HepG2 (cell line): ENCODE results near the gene RFTN1. TPM values are rescaled to one million over a fixed set of nuclear protein-coding genes. Genes with fewer than 3 reads are reported as not detected.

Experiments
- ATAC-seq: fragments of 200-7000 bp; cut with Tn5 transposase; 3 replicates; pipeline ENCODE4 v1.9.1; 2020; ENCODE audit warnings: mild to moderate bottlenecking, moderate library complexity
- BruUV-seq: library from RNA; stranded (reverse); fragments of 400-500 nt; replicated peaks from 2 replicates; lab custom pipeline; 2021; lab: Mats Ljungman, UMichigan
- CTCF ChIA-PET: fragments of 300-600 bp; formaldehyde crosslinking; extraction: SDS; loops from one replicate; lab custom pipeline; 2021; ENCODE audit warnings: low total read pairs, inconsistent platforms, low intra/inter-chr PET ratio; lab: Yijun Ruan, JAX
- POLR2A ChIA-PET: fragments of 350-600 bp; sonication (Branson Sonifier 250); formaldehyde crosslinking; loops from one replicate; lab custom pipeline; 2020; ENCODE audit warnings: antibody characterized with exemption, inconsistent platforms; lab: Yijun Ruan, JAX
- DNase-seq: peaks from one replicate; pipeline ENCODE4 v3.0.0-alpha.2; 2015; ENCODE audit warnings: low spot score
- FAIRE-seq: peaks from 3 replicates; lab custom pipeline; 2011; peaks lifted over from hg19 to GRCh38; lab: Jason Lieb, UNC
- H2AFZ ChIP-seq: one replicate; pipeline ENCODE4 v1.6.1; 2011; ENCODE audit warnings: low read length, inconsistent platforms
- H3K27ac ChIP-seq: fragments of 300-600 bp; 3 replicates; pipeline ENCODE4 v1.8.0; 2011; ENCODE audit warnings: mixed run types, mild to moderate bottlenecking, mixed read lengths, low read length, inconsistent platforms; ENCODE audit not compliant: insufficient read depth; ENCODE audit errors: extremely low read length
- H3K27me3 ChIP-seq, 2 experiments: fragments of 200-600 bp in 1 of 2; 2 replicates in 1 of 2; 3 replicates in 1 of 2; pipeline versions ENCODE4 v1.6.0 to v1.8.0; 2011; ENCODE audit warnings: low read length in 2 of 2, mild to moderate bottlenecking in 2 of 2, moderate library complexity in 2 of 2, inconsistent platforms in 1 of 2; ENCODE audit not compliant: insufficient read depth in 2 of 2, control insufficient read depth in 1 of 2
- H3K36me3 ChIP-seq, 2 experiments: fragments of 200-600 bp in 1 of 2; replicated peaks in 1 of 2; 2 replicates in 1 of 2; 3 replicates in 1 of 2; pipeline versions ENCODE4 v1.5.1 to v1.8.0; 2011; ENCODE audit warnings: low read length in 2 of 2, inconsistent platforms in 1 of 2; ENCODE audit not compliant: insufficient read depth in 2 of 2, control insufficient read depth in 1 of 2
- H3K4me1 ChIP-seq: 2 replicates; pipeline ENCODE4 v1.5.1; 2012; ENCODE audit warnings: low read length, inconsistent platforms; ENCODE audit not compliant: insufficient read depth
- H3K4me2 ChIP-seq: 2 replicates; pipeline ENCODE4 v1.6.0; 2011; ENCODE audit warnings: low read depth, low read length, inconsistent platforms
- H3K4me3 ChIP-seq, 3 experiments: fragments of 200-600 bp in 1 of 3; sonication (generic), shearing (Covaris generic) in 1 of 3; replicated peaks in 1 of 3; 2 replicates each; pipeline ENCODE4 v1.5.1; 2011 to 2016; ENCODE audit warnings: low read length in 3 of 3, inconsistent platforms in 2 of 3, low read depth in 2 of 3, mild to moderate bottlenecking in 2 of 3, control low read depth in 1 of 3, mixed read lengths in 1 of 3; ENCODE audit not compliant: insufficient read depth in 1 of 3
- H3K79me2 ChIP-seq: one replicate; pipeline ENCODE4 v1.6.1; 2011; ENCODE audit warnings: low read length, inconsistent platforms; ENCODE audit not compliant: insufficient read depth
- H3K9ac ChIP-seq: 2 replicates; pipeline ENCODE4 v1.6.0; 2011; ENCODE audit warnings: mild to moderate bottlenecking, low read depth, low read length, inconsistent platforms; ENCODE audit not compliant: insufficient read depth
- H3K9me3 ChIP-seq: 2 replicates; pipeline ENCODE4 v1.5.1; 2012; ENCODE audit warnings: mild to moderate bottlenecking, low read length
- H4K20me1 ChIP-seq: 2 replicates; pipeline ENCODE4 v1.6.0; 2011; ENCODE audit warnings: inconsistent platforms, mild to moderate bottlenecking, low read length, moderate library complexity; ENCODE audit not compliant: insufficient read depth
- ATF4 ChIP-seq, 2 experiments: fragments of 450-650 bp in 1 of 2; sonication (generic) in 1 of 2; formaldehyde crosslinking; IDR thresholded peaks; 2 replicates each; pipeline versions ENCODE4 v1.5.0 to v1.8.0; 2020 to 2022; ENCODE audit warnings: mild to moderate bottlenecking in 1 of 2, missing genetic modification reagents in 1 of 2
- CEBPG ChIP-seq: IDR thresholded peaks from 2 replicates; pipeline ENCODE4 v1.6.1; 2016
- CHCHD3 ChIP-seq: sonication (generic); formaldehyde crosslinking; IDR thresholded peaks from 2 replicates; pipeline ENCODE4 v1.8.0; 2022; ENCODE audit warnings: mild to moderate bottlenecking, missing genetic modification reagents, moderate library complexity
- CTCF ChIP-seq: sonication (generic); formaldehyde crosslinking; IDR thresholded peaks from 2 replicates; pipeline ENCODE4 v1.5.0; 2020; ENCODE audit warnings: mild to moderate bottlenecking, missing genetic modification reagents, moderate library complexity
- EEA1 ChIP-seq: sonication (generic); formaldehyde crosslinking; IDR thresholded peaks from 2 replicates; pipeline ENCODE4 v1.5.1; 2020; ENCODE audit warnings: mild to moderate bottlenecking, missing genetic modification reagents, borderline replicate concordance
- FOXA1 ChIP-seq, 2 experiments: fragments of 450-650 bp in 1 of 2; sonication (generic) in 1 of 2; formaldehyde crosslinking in 1 of 2; IDR thresholded peaks; 2 replicates each; pipeline versions ENCODE4 v1.4.0 to v1.6.1; 2016 to 2020; ENCODE audit warnings: missing genetic modification reagents in 1 of 2
- IRX3 ChIP-seq: sonication (generic); formaldehyde crosslinking; IDR thresholded peaks from 2 replicates; pipeline ENCODE4 v1.8.1; 2023; ENCODE audit warnings: mild to moderate bottlenecking, low read depth, missing genetic modification reagents, borderline replicate concordance
- MED1 ChIP-seq: sonication (generic); formaldehyde crosslinking; IDR thresholded peaks from 2 replicates; pipeline ENCODE4 v1.4.0; 2020; ENCODE audit warnings: missing genetic modification reagents
- MIER3 ChIP-seq: IDR thresholded peaks from 2 replicates; pipeline ENCODE4 v1.6.1; 2016; ENCODE audit warnings: missing compliant biosample characterization, borderline replicate concordance
- NAIF1 ChIP-seq: sonication (generic); formaldehyde crosslinking; IDR thresholded peaks from 2 replicates; pipeline ENCODE4 v1.5.0; 2020; ENCODE audit warnings: mild to moderate bottlenecking, missing genetic modification reagents, borderline replicate concordance
- PBX3 ChIP-seq: sonication (generic); formaldehyde crosslinking; IDR thresholded peaks from 2 replicates; pipeline ENCODE4 v1.8.1; 2023; ENCODE audit warnings: missing genetic modification reagents, inconsistent platforms, borderline replicate concordance
- REPIN1 ChIP-seq: sonication (generic); formaldehyde crosslinking; IDR thresholded peaks from 2 replicates; pipeline ENCODE4 v1.8.0; 2022; ENCODE audit warnings: missing genetic modification reagents, low read depth, mild to moderate bottlenecking, borderline replicate concordance
- RFXANK ChIP-seq: IDR thresholded peaks from 2 replicates; pipeline ENCODE4 v1.6.1; 2016
- STAG1 ChIP-seq: sonication (generic); formaldehyde crosslinking; IDR thresholded peaks from 2 replicates; pipeline ENCODE4 v1.4.0; 2020; ENCODE audit warnings: missing genetic modification reagents
- U2AF2 ChIP-seq: fragments of 200-400 bp; formaldehyde crosslinking; IDR thresholded peaks from 2 replicates; pipeline ENCODE4 v1.6.1; 2017; ENCODE audit warnings: low read depth, mild to moderate bottlenecking, low read length
- ZFP1 ChIP-seq: IDR thresholded peaks from 2 replicates; pipeline ENCODE4 v1.6.1; 2016
- ZNF282 ChIP-seq: fragments of 450-650 bp; IDR thresholded peaks from 2 replicates; pipeline ENCODE4 v1.6.1; 2018; ENCODE audit not compliant: partially characterized antibody
- ZNF331 ChIP-seq: sonication (generic); formaldehyde crosslinking; IDR thresholded peaks from 2 replicates; pipeline ENCODE4 v1.4.0; 2020; ENCODE audit warnings: missing genetic modification reagents
- ZNF770 ChIP-seq: sonication (generic); formaldehyde crosslinking; IDR thresholded peaks from 2 replicates; pipeline ENCODE4 v1.5.0; 2020; ENCODE audit warnings: mild to moderate bottlenecking, missing genetic modification reagents
- WGBS: methylation state at CpG from one replicate; pipeline ENCODE4 v1.1.6; 2017; ENCODE audit warnings: low lambda C conversion rate; 5-methylcytosine and 5-hydroxymethylcytosine counted together
- in situ Hi-C: cut with HindIII; loops from 2 replicates; pipeline ENCODE4 v1.10.0; 2017; ENCODE audit warnings: low pct_unique_long_range_greater_than_20kb; ENCODE audit not compliant: extremely low pct_ligation_motif_present
- intact Hi-C: fragments of 100-400 bp; cut with micrococcal nuclease; formaldehyde crosslinking; loops from one replicate; pipeline ENCODE4 v1.10.0; 2022; ENCODE audit not compliant: unreplicated experiment
- polyA plus RNA-seq, 8 experiments: library from polyadenylated mRNA; depleted of rRNA in 3 of 8; stranded (reverse) in 7 of 8; unstranded in 1 of 8; fragments of >200 nt; fragmentation: Illumina TruSeq in 4 of 8; extraction: Trizol in 4 of 8; gene quantifications; 2 replicates each; pipeline versions ENCODE4 v1.2.1 to v1.2.3, GENCODE V29; 2011 to 2016; ENCODE audit warnings: low read depth in 4 of 8, missing spikeins in 1 of 8, mixed read lengths in 1 of 8; ENCODE audit not compliant: insufficient read depth in 1 of 8
- total RNA-seq, 5 experiments: library from RNA; depleted of rRNA; stranded (reverse); fragments of >200 nt; fragmentation: Illumina TruSeq; extraction: Trizol; gene quantifications; 2 replicates each; pipeline ENCODE4 v1.2.3, GENCODE V29; 2016; ENCODE audit warnings: low read depth in 1 of 5

The RFTN1 gene
- total and polyA plus RNA-seq, 2 of the 13 experiments (the other 11 are each of a cell fraction or from before 2014, with no cell fraction given), result not detected

GRCh38 chr3:16550676-16551341 is 37.3 kb upstream of the RFTN1 start:
- Histone ChIP-seq H3K4me2 (peak overlapping the region; percentile 51), H2AFZ (peak overlapping the region; percentile 82), H4K20me1 (no peaks in the 10 kb centered on the region), H3K79me2 (no peaks in the 10 kb centered on the region), H3K4me1 (no peaks in the 10 kb centered on the region), H3K4me3 (no peak overlapping the region), H3K27ac (no peak overlapping the region), H3K9me3 (no peaks in the 10 kb centered on the region), H3K27me3 (peaks cover 0 to 21% of the 10 kb centered on the region in 2 experiments; a peak in 1 of 5 replicates), H3K36me3 (no peaks in the 10 kb centered on the region), H3K9ac (no peak overlapping the region)
- in situ Hi-C loops (loop anchor here (5.0 kb wide), 1 partner anchor 259 kb away; no protein-coding TSS in a partner anchor), intact Hi-C loops (loop anchor here (1.0 to 2.0 kb wide), 3 partner anchors 261 to 502 kb away; no protein-coding TSS in a partner anchor)
- ChIA-PET POLR2A (no interaction called here), CTCF (interaction anchor here (1.5 to 2.6 kb wide), 2 partner anchors 260 to 283 kb away, joined by 14 to 51 read pairs; no protein-coding TSS in a partner anchor)
- peak; percentile 100 for ATAC-seq
- DNase-seq, result peak; percentile 76
- peak; percentile 95 for FAIRE-seq
- BruUV-seq, result no TSS peak
- 15% methylated on average over 6 of the region's 7 CpGs for WGBS
- TF ChIP-seq U2AF2, result no peak
- peak; percentile 44; the same call in 1 of the 2 replicates for TF ChIP-seq MED1 (CRISPR knock-in tag)
- peak; percentile 91 for TF ChIP-seq CTCF (CRISPR knock-in tag)
- no peak for TF ChIP-seq ZFP1 (CRISPR knock-in tag)
- TF ChIP-seq NAIF1 (CRISPR knock-in tag), result no peak
- peak; percentile 90 to 99 for TF ChIP-seq ATF4 (CRISPR knock-in tag; IDR thresholded peaks at IDR 0.05)
- no peak for TF ChIP-seq FOXA1 (IDR thresholded peaks at IDR 0.05)
- peak; percentile 58 for TF ChIP-seq FOXA1 (CRISPR knock-in tag; IDR thresholded peaks at IDR 0.05)
- TF ChIP-seq CEBPG (CRISPR knock-in tag), result peak; percentile 99
- TF ChIP-seq ZNF282, result no peak
- TF ChIP-seq CHCHD3 (CRISPR knock-in tag), result no peak
- TF ChIP-seq PBX3 (CRISPR knock-in tag), result no peak
- no peak for TF ChIP-seq EEA1
- TF ChIP-seq IRX3 (CRISPR knock-in tag), result peak; percentile 35; the same call in 1 of the 2 replicates
- no peak for TF ChIP-seq RFXANK (CRISPR knock-in tag)
- peak; percentile 96 for TF ChIP-seq STAG1 (CRISPR knock-in tag)
- peak; percentile 52; the same call in 1 of the 2 replicates for TF ChIP-seq ZNF331
- 0 out of 2 replicates have a peak, but pooled peaks have one; percentile 36 for TF ChIP-seq MIER3 (CRISPR knock-in tag)
- TF ChIP-seq REPIN1 (CRISPR knock-in tag), result 0 out of 2 replicates have a peak, but pooled peaks have one; percentile 46
- 0 out of 2 replicates have a peak, but pooled peaks have one; percentile 75 for TF ChIP-seq ZNF770 (CRISPR knock-in tag)
